ENCODE measurements around the gene PRRC2A.

GRCh38 chr6:31654574-31655348 lies 34.2 kb downstream of the PRRC2A start:
- TF ChIP-seq POLR2A (IDR thresholded peaks at IDR 0.05) (no peak), CTCF (IDR thresholded peaks at IDR 0.05) (no peak)

Data from sigmoid colon (tissue), 3 donors.